Measurements from ENCODE around the gene ZBED5.

The ZBED5 gene

GRCh38 chr11:10878408-10879214 is 20.8 kb upstream of the ZBED5 start:
- no peak for DNase-seq

- no peak for DNase-seq
Measured at GRCh38 chr11:10876158-10876557, 18.3 kb upstream of the ZBED5 start.

GRCh38 chr11:10875430-10876021 is 17.7 kb upstream of the ZBED5 start:
- no peak for DNase-seq

GRCh38 chr11:10872097-10872496 is 14.2 kb upstream of the ZBED5 start:
- no peak for DNase-seq

- DNase-seq, result no peak
Measured at GRCh38 chr11:10868352-10868751, 10.5 kb upstream of the ZBED5 start.

- DNase-seq, result no peak
Measured at GRCh38 chr11:10866893-10867331, 9.1 kb upstream of the ZBED5 start.

- DNase-seq, result no peak
Measured at GRCh38 chr11:10865837-10866270, 8.0 kb upstream of the ZBED5 start.

GRCh38 chr11:10864688-10865087 is 6.8 kb upstream of the ZBED5 start:
- no peak for DNase-seq

GRCh38 chr11:10862446-10862845 is 4.6 kb upstream of the ZBED5 start:
- no peak for DNase-seq

- no peak for DNase-seq
Measured at GRCh38 chr11:10861799-10862198, 3.9 kb upstream of the ZBED5 start.

- no peak for DNase-seq
Measured at GRCh38 chr11:10861047-10861446, 3.2 kb upstream of the ZBED5 start.

- DNase-seq, result peak; percentile 57
Measured at GRCh38 chr11:10858439-10859325, 829 bp upstream of the ZBED5 start.

GRCh38 chr11:10857459-10857708 is 469 bp downstream of the ZBED5 start:
- DNase-seq, result no peak

- DNase-seq, result no peak
Measured at GRCh38 chr11:10856689-10857458, 979 bp downstream of the ZBED5 start.

- no peak for DNase-seq
Measured at GRCh38 chr11:10855295-10855694, 2.6 kb downstream of the ZBED5 start.

- no peak for DNase-seq
Measured at GRCh38 chr11:10847960-10848860, 9.6 kb downstream of the ZBED5 start.

- no peak for DNase-seq
Measured at GRCh38 chr11:10846660-10847059, 11.2 kb downstream of the ZBED5 start.

- no peak for DNase-seq
Measured at GRCh38 chr11:10845589-10845988, 12.3 kb downstream of the ZBED5 start.

GRCh38 chr11:10844796-10845195 is 13.1 kb downstream of the ZBED5 start:
- DNase-seq, result no peak

GRCh38 chr11:10844356-10844755 is 13.5 kb downstream of the ZBED5 start:
- no peak for DNase-seq

GRCh38 chr11:10838881-10839280 is 19.0 kb downstream of the ZBED5 start:
- no peak for DNase-seq

GRCh38 chr11:10838083-10838482 is 19.8 kb downstream of the ZBED5 start:
- DNase-seq, result no peak

Measured in activated CD4-positive, alpha-beta T cell treated with anti-CD3 and anti-CD28 coated beads for 48 hours (primary cell).